Mucosa of descending colon (tissue), 3 donors: ENCODE measurements around the gene LOX. TPM values are rescaled to one million over a fixed set of nuclear protein-coding genes. Genes with fewer than 3 reads are reported as not detected.

Source experiments
- ATAC-seq: fragments of 200-7000 bp; cut with Tn5 transposase; one replicate; pipeline ENCODE4 v1.9.1; 2020; ENCODE audit warnings: mild to moderate bottlenecking, moderate library complexity
- DNase-seq, 3 donors: peaks; one replicate each; pipeline ENCODE4 v3.0.0-alpha.2; 2020
- H3K36me3 ChIP-seq: fragments of 200-600 bp; one replicate; pipeline ENCODE4 v1.8.0; 2021; ENCODE audit warnings: low read depth, mild to moderate bottlenecking
- H3K4me1 ChIP-seq: fragments of 200-600 bp; one replicate; pipeline ENCODE4 v1.8.0; 2021; ENCODE audit warnings: low read depth, mild to moderate bottlenecking
- H3K4me3 ChIP-seq: fragments of 200-600 bp; one replicate; pipeline ENCODE4 v1.8.0; 2021; ENCODE audit warnings: mild to moderate bottlenecking
- H3K9me3 ChIP-seq: fragments of 200-600 bp; one replicate; pipeline ENCODE4 v1.8.0; 2021; ENCODE audit warnings: mild to moderate bottlenecking
- CTCF ChIP-seq: fragments of 200-600 bp; IDR thresholded peaks from one replicate; pipeline ENCODE4 v1.8.0; 2022; ENCODE audit warnings: antibody characterized with exemption, mild to moderate bottlenecking
- intact Hi-C, 2 donors: fragments of 100-400 bp; cut with DNase I in 1 of 2; cut with micrococcal nuclease in 1 of 2; formaldehyde crosslinking; loops; one replicate each; pipeline versions ENCODE4 v1.11.0 to v1.11.1; 2022; cut with DNase I, micrococcal nuclease
- total RNA-seq, 3 donors: library from RNA; stranded (reverse); fragmentation: NEBNext Ultra II Directional in 2 of 3; extraction: Animal tissue kit (Norgen Biotek cat#: 25700) in 2 of 3; gene quantifications; one replicate each; pipeline versions ENCODE4 v1.2.1 to v1.2.4, GENCODE V29; 2021 to 2023
- donor health status: DM: no; HTN: no; CAD: no; lungs with moderate emphysema.
- donor health status: DM: no; HTN: no; CAD: no.
- donor health status: DM: no; HTN: yes; CAD: no.

The LOX gene
- total RNA-seq, 3 donors from 2014 or later = 1.2 to 6.7 (median 4.6) TPM

DNA sequence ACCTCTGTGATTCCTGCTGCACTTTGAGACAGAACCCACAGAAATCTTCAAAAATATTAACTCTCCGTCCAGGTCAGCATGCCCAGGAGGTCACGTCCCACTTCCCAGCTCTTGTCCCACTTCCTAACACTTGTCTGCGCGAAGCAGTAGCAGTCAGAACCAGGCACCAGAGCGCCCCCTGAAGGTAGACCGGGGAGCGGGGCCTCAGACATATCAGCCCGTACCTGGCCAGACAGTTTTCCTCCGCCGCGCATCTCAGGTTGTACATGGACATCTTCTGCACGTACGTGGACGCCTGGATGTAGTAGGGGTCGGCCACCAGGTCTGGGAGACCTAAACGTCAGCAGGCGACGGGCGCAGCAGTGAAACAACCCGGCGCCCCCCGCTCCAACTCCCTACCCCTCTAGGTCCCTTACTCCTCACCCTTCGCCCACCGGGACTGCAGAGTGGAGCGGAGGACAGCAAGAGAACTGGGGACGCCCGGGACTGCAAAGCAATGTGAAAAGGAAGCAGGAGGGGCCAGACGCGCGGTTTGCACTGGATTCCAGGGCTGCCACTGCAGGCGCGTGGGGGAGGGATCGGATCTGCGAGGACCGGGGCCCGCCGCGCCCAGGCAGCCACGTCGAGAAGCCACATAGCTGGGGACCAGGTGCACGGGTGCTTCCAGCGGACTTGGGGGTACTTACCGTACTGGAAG, 1.2 kb downstream of the LOX start:
- DNase-seq = peak; percentile 76 to 85 (median 83)
- intact Hi-C loops = loop anchor here in 1 of 2 donors (5.0 kb wide), 1 partner anchor 110 kb away; no protein-coding TSS in a partner anchor

DNA sequence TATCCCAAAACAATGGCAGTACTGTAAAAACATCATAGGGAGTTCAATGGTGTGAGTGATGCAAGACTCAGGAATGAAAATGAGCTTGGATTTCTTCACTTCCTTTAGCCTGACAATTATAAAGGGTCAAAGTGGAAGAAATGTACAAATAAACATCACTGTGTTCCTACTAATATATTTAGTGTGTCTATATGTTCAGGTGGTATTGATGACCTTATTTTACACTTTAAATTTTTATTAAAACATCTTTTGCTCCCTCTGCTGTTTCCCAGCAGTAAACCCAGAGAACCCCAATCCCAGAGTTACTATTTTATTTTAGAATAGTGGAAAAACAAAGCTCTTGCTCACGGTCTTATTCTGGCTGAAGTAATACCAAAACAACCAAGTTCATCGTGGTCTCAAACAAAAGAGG, 2.0 kb downstream of the LOX start:
- H3K4me3 ChIP-seq = no peak overlapping the region
- intact Hi-C loops = loop anchor here in 1 of 2 donors (5.0 kb wide), 1 partner anchor 109 kb away; no protein-coding TSS in a partner anchor
- no peak for TF ChIP-seq CTCF
- DNase-seq (no peak), ATAC-seq (no peak)
- H3K4me1 ChIP-seq = peaks cover 15% of the 10 kb centered on the region
- H3K36me3 ChIP-seq = no peaks in the 10 kb centered on the region
- no peaks in the 10 kb centered on the region for H3K9me3 ChIP-seq

More for the DNA sequence above, 1.2 kb downstream of the LOX start:
- no peak overlapping the region for H3K4me3 ChIP-seq
- no peaks in the 10 kb centered on the region for H3K36me3 ChIP-seq
- H3K4me1 ChIP-seq = peaks cover 15% of the 10 kb centered on the region
- peak; percentile 87 for ATAC-seq
- peak; percentile 35 for TF ChIP-seq CTCF
- H3K9me3 ChIP-seq = no peaks in the 10 kb centered on the region

DNA sequence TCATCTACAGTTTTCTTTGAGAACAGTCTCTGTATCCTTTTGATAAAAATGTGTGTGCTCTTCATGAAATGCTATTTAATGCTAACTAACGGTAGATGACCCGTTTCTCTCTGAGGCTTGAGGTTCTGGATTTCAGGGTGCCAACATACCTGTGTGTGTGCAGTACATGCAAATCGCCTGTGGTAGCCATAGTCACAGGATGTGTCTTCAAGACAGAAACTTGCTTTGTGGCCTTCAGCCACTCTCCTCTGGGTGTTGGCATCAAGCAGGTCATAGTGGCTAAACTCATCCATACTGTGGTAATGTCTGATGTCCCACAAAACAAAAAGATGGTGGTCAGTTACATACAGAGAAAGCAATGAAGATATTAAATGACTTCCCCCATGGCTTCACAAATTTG, 4.2 kb downstream of the LOX start:
- H3K4me1 ChIP-seq = peaks cover 15% of the 10 kb centered on the region
- intact Hi-C loops = no loop called here
- H3K9me3 ChIP-seq = no peaks in the 10 kb centered on the region
- no peak overlapping the region for H3K4me3 ChIP-seq
- DNase-seq (no peak), ATAC-seq (no peak)
- H3K36me3 ChIP-seq = no peaks in the 10 kb centered on the region
- no peak for TF ChIP-seq CTCF

GRCh38 chr5:122073018-122073417, 5.0 kb downstream of the LOX start:
- Histone ChIP-seq H3K9me3 (no peaks in the 10 kb centered on the region), H3K4me1 (peaks cover 8% of the 10 kb centered on the region), H3K36me3 (no peaks in the 10 kb centered on the region), H3K4me3 (no peak overlapping the region)
- ATAC-seq (no peak), DNase-seq (no peak)
- intact Hi-C loops = no loop called here
- TF ChIP-seq CTCF = no peak

DNA sequence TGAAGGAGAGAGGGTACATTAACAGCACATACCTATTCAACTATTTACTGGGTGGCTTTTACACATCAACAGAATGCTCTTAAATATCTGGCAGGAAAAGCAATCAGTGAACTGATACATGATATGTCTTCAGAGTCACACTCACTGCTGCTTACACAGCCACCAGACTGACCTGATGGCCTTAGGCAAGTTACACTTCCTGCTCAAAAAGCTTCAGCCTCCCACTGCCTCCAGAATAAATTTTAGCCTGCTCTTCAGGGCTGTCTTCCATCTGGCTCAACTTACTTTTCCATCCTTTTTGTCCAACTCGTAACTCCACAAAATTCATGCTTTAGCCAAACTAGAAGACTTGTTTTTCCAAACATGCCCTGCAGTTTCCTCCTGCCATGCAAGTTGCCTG, 10.7 kb downstream of the LOX start:
- no peaks in the 10 kb centered on the region for H3K36me3 ChIP-seq
- no peak for DNase-seq
- no peak for TF ChIP-seq CTCF
- ATAC-seq = no peak
- intact Hi-C loops = no loop called here
- H3K9me3 ChIP-seq = no peaks in the 10 kb centered on the region
- no peaks in the 10 kb centered on the region for H3K4me1 ChIP-seq
- no peak overlapping the region for H3K4me3 ChIP-seq
